Spleen (tissue), 7 donors: ENCODE measurements around the gene MRPL3.

Source experiments
- CTCF ChIP-seq, 11 experiments: fragments of 200-600 bp in 7 of 11; fragments of 450-650 bp in 4 of 11; sonication (generic) in 4 of 11; IDR thresholded peaks in 8 of 11; conservative IDR thresholded peaks in 3 of 11; 1 replicate in 7 of 11; 2 replicates in 4 of 11; pipeline versions ENCODE4 v1.4.0 to v1.8.0; 2016 to 2021; ENCODE audit warnings: antibody characterized with exemption in 11 of 11, inconsistent platforms in 4 of 11, mild to moderate bottlenecking in 1 of 11
- POLR2A ChIP-seq, 3 donors: fragments of 450-650 bp; IDR thresholded peaks; one replicate each; pipeline ENCODE4 v1.5.1; 2017; ENCODE audit warnings: antibody characterized with exemption in 3 of 3, mild to moderate bottlenecking in 1 of 3
- donor health status: DM: no; HTN: no; CAD: no; lungs with moderate emphysema.
- donor health status: DM: no; HTN: no; CAD: no.
- donor health status: DM: no; HTN: no; CAD: no.

GRCh38 chr3:131535596-131535995 lies 32.8 kb upstream of the MRPL3 start:
- no peak for TF ChIP-seq CTCF (IDR thresholded peaks at IDR 0.05 in 8 of 11, conservative IDR thresholded peaks at IDR 0.05 in 3 of 11)
- no peak for TF ChIP-seq POLR2A (IDR thresholded peaks at IDR 0.05)
